ENCODE results near the gene ANO1.
A peak's percentile ranks its signal among the peaks of the same experiment; 100 is the strongest.
"Not testable (repeated sequence)": the region's sequence is repeated elsewhere in the genome, so short reads cannot be mapped to it uniquely, and the experiment has no call there.

ANO1 gene

GRCh38 chr11:70078095-70078780, at the start of gene ANO1:
TSS of gene ANO1 (plus strand) at chr11:70078317. CDS start at chr11:70078607, 290 bp downstream.
- DNase-seq (ENCODE audit: low spot score), result no peak

- no peak for DNase-seq (ENCODE audit: low spot score)
Observed at GRCh38 chr11:70029115-70029860, 48.8 kb upstream of the ANO1 start.

GRCh38 chr11:70029861-70030380, 48.2 kb upstream of the ANO1 start:
- no peak for DNase-seq (ENCODE audit: low spot score)

GRCh38 chr11:70030412-70030811, 47.7 kb upstream of the ANO1 start:
- DNase-seq (ENCODE audit: low spot score), result no peak

DNA sequence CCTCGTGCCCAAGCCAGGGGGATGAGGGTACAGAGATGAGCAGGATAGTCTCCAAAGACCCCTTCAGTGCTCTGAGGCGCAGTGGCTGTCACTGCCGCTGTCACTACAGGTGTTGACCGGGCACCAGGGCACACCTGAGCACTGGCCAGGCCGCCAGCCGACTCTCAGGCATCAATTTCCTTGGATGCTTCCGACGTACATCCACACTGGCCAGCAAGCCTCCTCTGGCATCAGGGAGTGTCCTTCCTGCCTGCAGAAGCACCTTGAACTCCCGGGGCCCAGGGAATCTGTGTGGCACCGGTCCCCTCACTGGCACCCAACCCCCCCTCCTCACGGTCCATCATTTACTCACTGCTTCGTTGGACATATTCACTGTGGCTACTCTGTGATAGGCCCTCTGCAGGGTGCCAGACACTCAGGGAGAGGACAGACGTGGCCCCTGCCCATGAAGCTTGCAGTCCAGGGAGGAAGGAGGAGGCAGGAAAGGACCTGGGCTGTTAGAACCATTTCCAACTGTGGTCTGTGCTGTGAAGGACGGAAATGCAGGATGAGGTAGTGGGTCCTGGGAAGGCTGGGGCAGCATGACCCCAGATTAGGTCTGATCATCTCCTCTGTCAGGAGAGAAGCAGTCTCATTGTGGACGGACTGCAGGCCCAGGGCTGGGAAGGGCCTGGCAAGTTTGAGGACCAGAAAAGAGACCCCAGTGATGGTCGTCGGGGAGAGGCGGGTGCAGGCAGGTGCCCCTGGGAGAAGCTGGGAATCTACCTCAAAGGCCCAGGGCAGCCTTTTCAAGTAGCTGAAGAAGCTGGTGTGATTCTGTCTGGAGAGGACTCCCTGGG, 46.3 kb upstream of the ANO1 start:
- DNase-seq (ENCODE audit: low spot score), result no peak

- no peak for DNase-seq (ENCODE audit: low spot score)
Observed at GRCh38 chr11:70032470-70032795, 45.7 kb upstream of the ANO1 start.

- DNase-seq (ENCODE audit: low spot score), result no peak
Observed at GRCh38 chr11:70032943-70033710, 45.0 kb upstream of the ANO1 start.

DNA sequence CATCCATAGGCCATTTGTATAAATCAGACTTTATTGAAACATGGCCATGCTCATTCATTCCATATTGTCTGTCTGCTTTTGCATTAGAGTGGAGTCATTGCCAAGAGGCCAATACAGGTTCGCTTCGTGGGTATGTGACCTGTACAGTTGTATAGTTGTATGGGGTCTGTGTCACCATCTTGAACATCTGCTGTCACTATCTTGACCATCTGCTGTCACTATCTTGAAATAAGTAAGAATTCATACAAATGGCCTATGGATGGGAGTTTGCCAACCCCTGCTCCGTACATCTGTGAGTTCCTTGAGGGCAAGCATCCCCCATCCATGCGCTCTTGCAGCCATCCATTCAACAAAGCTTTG, 44.4 kb upstream of the ANO1 start:
- no peak for DNase-seq (ENCODE audit: low spot score)

GRCh38 chr11:70034740-70035365, 43.3 kb upstream of the ANO1 start:
- DNase-seq (ENCODE audit: low spot score), result no peak

DNA sequence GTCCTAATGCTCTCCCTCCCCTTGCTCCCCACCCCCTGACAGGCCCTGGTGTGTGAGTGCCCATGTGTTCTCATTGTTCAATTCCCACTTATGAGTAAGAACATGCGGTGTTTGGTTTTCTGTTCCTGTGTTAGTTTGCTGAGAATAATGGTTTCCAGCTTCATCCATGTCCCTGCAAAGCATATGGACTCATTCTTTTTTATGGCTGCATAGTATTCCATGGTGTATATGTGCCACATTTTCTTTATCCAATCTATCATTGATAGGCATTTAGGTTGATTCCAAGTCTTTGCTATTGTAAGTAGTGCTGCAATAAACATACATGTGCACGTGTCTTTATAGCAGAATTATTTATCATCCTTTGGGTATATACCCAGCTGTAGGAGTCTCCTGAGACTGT, 42.5 kb upstream of the ANO1 start:
- DNase-seq (ENCODE audit: low spot score), result not testable (repeated sequence)

GRCh38 chr11:70036971-70037882, 40.9 kb upstream of the ANO1 start:
- DNase-seq (ENCODE audit: low spot score), result no peak

DNA sequence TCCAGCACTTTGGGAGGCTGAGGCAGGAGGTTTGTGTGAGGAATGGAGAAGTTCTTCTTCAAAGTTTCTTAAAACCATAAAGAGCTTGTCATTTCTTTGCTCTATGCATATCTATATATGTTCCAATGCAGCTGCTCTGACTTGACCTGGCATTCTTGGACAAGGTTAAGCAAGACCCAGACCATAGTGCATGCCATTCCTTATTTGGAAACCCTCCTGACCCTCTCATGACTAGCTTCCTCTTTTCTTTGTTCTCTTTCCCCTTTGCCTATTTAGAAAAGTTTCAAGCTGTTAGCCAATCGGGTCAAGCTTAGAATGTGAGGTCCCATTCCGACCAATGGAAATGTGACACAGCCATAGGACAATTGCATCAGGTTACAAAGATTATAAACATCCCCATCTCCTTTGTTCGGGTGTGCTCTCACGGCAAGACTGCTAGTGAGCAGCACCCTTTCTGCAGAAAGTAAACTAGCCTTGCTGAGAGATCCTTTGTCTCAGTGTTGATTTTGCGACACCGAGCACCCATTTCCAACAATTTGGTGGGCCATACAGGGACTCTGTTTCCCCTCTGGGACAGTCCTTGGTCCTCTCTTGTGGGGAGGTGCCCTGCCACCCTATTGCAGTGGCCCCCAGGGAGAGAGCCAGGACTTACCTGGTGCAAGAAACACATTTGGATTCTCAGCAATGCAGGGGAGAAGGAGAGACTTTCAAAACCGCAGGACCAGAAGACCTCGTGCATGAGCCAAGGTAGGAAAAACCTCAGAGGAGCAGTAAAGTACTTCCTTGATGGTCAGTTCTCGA, 39.9 kb upstream of the ANO1 start:
- DNase-seq (ENCODE audit: low spot score), result no peak

GRCh38 chr11:70040452-70040851, 37.7 kb upstream of the ANO1 start:
- no peak for DNase-seq (ENCODE audit: low spot score)

GRCh38 chr11:70040869-70041501, 37.1 kb upstream of the ANO1 start:
- no peak for DNase-seq (ENCODE audit: low spot score)

DNA sequence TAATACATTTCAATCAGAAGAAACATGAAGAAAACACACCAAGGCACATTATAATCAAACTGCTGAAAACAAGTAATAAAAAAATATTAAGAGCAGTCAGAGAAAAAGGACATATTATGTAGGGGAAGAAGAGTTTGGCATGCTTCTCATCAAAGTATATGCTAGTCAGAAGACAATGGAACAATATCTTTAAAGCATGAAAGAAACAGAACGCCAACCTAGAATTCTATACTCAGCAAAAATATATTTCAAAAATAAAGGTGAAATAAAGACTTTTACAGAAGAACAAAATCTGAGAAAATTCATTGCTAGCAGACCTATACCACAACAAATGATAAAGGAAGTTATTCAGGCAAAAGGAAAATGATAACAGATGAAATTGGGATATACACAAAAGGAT, 34.6 kb upstream of the ANO1 start:
- DNase-seq (ENCODE audit: low spot score), result no peak

DNA sequence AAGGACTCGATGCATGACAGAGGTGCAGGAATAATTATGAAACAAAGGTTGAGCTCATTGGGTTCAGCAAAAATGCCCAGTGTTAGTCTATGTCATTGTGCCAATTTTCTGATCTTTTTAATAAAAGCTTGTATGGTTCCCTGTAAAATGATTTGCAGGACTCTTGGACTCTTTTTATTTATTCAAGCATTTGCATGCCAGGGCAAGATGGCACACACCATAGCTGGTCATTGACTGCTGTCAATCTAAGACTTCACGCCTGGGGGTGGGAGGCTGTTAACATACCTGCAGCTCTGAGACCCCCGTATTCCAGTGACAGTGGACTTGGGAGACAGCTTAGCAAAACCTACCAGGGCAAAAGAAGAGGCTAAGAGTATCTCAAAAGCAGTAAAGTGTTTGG, 32.0 kb upstream of the ANO1 start:
- no peak for DNase-seq (ENCODE audit: low spot score)

DNA sequence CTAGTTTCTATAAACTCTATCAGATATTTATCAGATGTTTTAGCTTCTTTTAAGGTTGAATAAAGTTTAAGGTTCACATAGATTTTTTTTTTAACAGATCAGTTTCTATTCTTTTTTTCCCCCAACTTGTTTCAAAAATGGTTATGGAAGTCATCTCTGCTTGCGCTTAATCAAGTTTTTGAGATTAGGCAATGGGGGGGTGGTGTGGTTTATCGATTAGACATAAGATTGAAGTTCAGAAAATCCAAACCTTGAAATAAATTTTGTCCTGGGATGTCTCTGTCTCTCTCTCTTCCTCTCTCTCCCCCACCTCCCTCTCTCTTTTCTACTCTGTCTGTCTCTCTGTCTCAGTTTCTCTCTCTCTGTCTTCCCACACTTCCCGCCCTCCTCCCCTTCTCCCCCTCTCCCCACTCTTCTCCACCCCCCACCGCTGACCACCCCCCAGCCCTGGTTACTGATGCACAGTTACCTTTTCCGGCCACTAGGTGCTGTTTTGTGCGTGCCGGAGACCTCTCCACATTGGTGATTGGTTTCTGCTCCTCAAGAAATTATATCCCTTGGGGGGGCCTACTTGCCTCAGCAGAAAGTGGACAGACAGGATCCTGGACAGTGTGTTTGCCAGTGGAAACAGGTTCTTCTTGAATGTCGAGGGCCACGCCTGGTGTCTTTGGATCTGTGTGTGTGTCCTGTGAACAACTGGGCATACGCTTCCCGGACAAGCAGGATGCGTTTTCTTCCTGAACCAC, 29.7 kb upstream of the ANO1 start:
- DNase-seq (ENCODE audit: low spot score), result peak; percentile 4

DNA sequence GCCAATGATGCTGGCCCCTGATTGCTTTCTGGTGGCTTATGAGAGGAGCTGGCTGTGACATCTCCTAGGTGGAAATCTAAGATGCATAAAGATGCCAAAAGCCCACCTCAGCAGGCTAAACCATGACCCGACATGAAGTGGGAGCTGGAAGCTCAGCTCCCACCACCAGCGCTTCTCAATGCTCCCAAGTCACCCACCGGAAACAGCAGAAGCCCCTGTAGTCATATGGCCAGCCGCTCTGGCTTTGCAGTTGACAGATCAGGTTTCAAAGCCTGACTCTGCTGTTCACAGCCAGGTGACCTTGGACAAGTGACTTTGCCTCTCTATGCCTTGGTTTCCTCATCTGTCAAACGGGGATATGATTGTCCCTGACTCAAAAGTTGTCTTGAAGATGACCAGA, 29.1 kb upstream of the ANO1 start:
- no peak for DNase-seq (ENCODE audit: low spot score)
